Articular chondrocyte of knee joint (primary cell): ENCODE results near the gene CPSF2. TPM values are rescaled to one million over a fixed set of nuclear protein-coding genes. Genes with fewer than 3 reads are reported as not detected.

Experiments
- total RNA-seq: library from RNA; depleted of rRNA; stranded (reverse); fragments of >200 nt; gene quantifications from 2 replicates; pipeline ENCODE4 v1.2.3, GENCODE V29; 2012

The CPSF2 gene
- total RNA-seq, result 45.7 and 68.2 TPM in 2 replicates

DNA sequence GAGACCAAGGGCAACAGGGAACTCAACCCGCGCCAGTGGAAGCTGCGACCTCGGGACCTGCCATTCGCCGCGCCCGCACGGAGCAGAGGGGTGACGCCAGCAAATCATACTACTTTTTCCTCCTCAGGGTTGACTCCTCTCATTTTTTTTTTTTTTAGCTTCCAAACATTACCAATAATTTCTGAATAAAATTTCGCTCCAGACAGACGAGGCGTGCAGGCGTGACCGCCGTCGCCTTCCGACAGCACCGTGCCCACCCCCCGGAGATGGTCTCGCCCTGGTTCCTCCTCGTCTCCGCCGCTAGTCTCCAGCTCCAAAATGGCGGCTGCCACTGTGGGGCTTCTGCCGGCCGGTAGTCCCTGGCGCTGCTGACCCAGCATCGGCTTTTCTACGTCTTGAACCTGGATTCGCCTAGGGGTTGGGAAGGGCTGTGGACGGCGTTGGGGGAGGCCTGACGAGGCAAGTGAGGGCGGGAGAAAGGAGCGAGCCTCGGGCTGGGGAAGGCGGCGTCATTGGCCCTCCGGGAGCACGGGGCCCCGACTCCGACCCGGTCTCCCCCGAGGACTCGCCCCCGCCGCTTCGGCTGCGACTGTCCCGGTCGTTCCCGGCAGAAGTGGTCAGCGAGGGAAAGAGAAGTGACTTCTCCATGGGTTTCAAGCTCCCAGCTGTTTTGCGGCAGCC lies at the start of gene CPSF2, which contains the start of gene NDUFB1:
TSS of gene CPSF2 (plus strand) at position 300 of the 681 bp plus-strand sequence. CDS start 9,016 bp downstream, outside the sequence.
TSS of gene NDUFB1 (minus strand) at position 37 of the 681 bp plus-strand sequence. CDS start 4,069 bp downstream, outside the sequence.

GRCh38 chr14:92106143-92106926 lies 15.4 kb upstream of the CPSF2 start, which contains the start of gene ATXN3:
ATXN3 (minus strand) TSS chr14:92106582; CDS start chr14:92106552, 30 bp downstream.

Other genes starting within 250 kb of the CPSF2 start
- 26.3 and 32.3 TPM in 2 replicates for gene FBLN5, start 174.3 kb upstream of the CPSF2 start, total RNA-seq
- 59.7 and 64.3 TPM in 2 replicates for gene TRIP11, start 81.9 kb upstream of the CPSF2 start, total RNA-seq
- gene ATXN3, start 15.4 kb upstream of the CPSF2 start, total RNA-seq, result 36.3 and 76.0 TPM in 2 replicates
- 200 and 309 TPM in 2 replicates for gene NDUFB1, start 263 bp upstream of the CPSF2 start, total RNA-seq
- under 0.01 TPM in 2 replicates for gene SLC24A4, start 201.2 kb downstream of the CPSF2 start, total RNA-seq